ENCODE results near the gene MCRIP2. TPM values are rescaled to one million over a fixed set of nuclear protein-coding genes. Genes with fewer than 3 reads are reported as not detected.

Gene MCRIP2
- total and polyA plus RNA-seq, 9 of the 15 experiments (the other 6 are each of a cell fraction or from before 2014, with no cell fraction given): 0.80 to 120 (median 35.2) TPM

DNA sequence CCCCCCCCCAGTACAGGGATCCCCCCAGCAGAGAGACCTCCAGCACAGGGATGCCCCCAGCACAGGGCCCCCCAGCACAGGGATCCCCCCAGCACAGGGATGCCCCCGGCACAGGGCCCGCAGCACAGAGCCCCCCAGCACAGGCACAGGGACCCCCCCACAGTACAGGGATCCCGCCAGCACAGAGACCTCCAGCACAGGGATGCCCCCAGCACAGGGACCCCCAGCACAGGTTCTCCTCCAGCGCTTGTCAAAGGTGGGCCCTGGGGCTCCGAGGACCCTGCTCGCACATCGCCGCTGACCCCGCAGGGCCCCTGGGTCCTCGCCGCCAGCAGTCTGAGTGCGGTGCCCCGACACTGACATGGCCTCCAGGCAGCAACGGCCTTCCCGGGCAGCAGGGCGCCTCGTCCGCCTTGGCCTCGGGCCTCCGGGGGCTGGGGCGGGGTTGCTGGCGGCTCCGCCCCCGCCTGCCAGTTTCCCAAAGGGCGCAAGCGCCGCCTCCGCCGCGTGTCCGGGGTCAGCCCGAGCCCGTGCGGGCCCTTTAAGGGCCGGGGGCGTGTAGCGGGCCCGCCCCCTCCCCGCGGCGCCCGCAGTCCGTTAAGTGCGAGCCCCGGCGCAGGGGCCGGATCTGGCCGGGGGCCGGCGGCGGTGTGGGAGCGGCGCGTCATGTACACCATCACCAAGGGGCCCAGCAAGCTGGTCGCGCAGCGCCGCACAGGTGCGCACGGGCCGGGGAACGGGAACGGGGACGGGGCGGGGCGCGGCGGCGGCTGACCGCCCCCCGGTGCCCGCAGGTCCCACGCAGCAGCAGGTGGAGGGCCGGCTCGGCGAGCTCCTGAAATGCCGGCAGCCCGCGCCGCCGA lies at the start of gene MCRIP2 (continued):
- TF ChIP-seq RB1 (IDR thresholded peaks at IDR 0.05; ENCODE audit: low read depth) (0 out of 2 replicates have a peak, but pooled peaks have one; percentile 49), SOX6 (IDR thresholded peaks at IDR 0.05) (peak; percentile 21; the same call in 1 of the 2 replicates), HNRNPL (IDR thresholded peaks at IDR 0.05; ENCODE audit: low read depth, low read length) (peak; percentile 93), L3MBTL2 (IDR thresholded peaks at IDR 0.05) (peak; percentile 48), FOXM1 (IDR thresholded peaks at IDR 0.05; ENCODE audit: low read depth) (no peak), FOXM1 (CRISPR knock-in tag; IDR thresholded peaks at IDR 0.05; ENCODE audit: low read depth) (peak; percentile 78; the same call in 1 of the 2 replicates), RBM25 (IDR thresholded peaks at IDR 0.05; ENCODE audit: low read depth, low read length, severe bottlenecking) (no peak), ZNF766 (CRISPR knock-in tag; conservative IDR thresholded peaks at IDR 0.05) (0 out of 2 replicates have a peak, but pooled peaks have one; percentile 44), HMGN3 (IDR thresholded peaks at IDR 0.05; ENCODE audit: borderline replicate concordance, extremely low read depth, insufficient read length, low read depth, low read length) (peak; percentile 64), RBFOX2 (IDR thresholded peaks at IDR 0.05; ENCODE audit: low read depth, low read length) (peak; percentile 83), ZNF77 (CRISPR knock-in tag; IDR thresholded peaks at IDR 0.05) (0 out of 2 replicates have a peak, but pooled peaks have one; percentile 36), NBN (IDR thresholded peaks at IDR 0.05; ENCODE audit: low read depth) (no peak)
- TF ChIP-seq, protein P1, sequence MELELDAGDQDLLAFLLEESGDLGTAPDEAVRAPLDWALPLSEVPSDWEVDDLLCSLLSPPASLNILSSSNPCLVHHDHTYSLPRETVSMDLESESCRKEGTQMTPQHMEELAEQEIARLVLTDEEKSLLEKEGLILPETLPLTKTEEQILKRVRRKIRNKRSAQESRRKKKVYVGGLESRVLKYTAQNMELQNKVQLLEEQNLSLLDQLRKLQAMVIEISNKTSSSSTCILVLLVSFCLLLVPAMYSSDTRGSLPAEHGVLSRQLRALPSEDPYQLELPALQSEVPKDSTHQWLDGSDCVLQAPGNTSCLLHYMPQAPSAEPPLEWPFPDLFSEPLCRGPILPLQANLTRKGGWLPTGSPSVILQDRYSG (tag; conservative IDR thresholded peaks at IDR 0.05; ENCODE audit: low read depth): no peak
